SK-N-SH (cell line): ENCODE measurements around the gene SLC10A1. TPM values are rescaled to one million over a fixed set of nuclear protein-coding genes. Genes with fewer than 3 reads are reported as not detected.

Source experiments
- CTCF ChIA-PET: fragments of 300-600, 350-600 bp; formaldehyde crosslinking; extraction: SDS; loops from one replicate; lab custom pipeline; 2021; lab: Yijun Ruan, JAX
- POLR2A ChIA-PET: fragments of 350-600 bp; sonication (Branson Sonifier 250); formaldehyde crosslinking; extraction: SDS; loops from one replicate; lab custom pipeline; 2020; ENCODE audit warnings: antibody characterized with exemption, inconsistent platforms; lab: Yijun Ruan, JAX
- DNase-seq: peaks from one replicate; pipeline ENCODE4 v3.0.0; 2012
- H2AFZ ChIP-seq: fragments of 200-600 bp; sonication (generic); 2 replicates; pipeline ENCODE4 v1.8.1; 2016; ENCODE audit warnings: antibody characterized with exemption, mild to moderate bottlenecking, low read depth
- H3F3A ChIP-seq: fragments of 200-600 bp; sonication (generic); replicated peaks from 2 replicates; pipeline ENCODE3; 2016; ENCODE audit warnings: antibody characterized with exemption, mild to moderate bottlenecking; ENCODE audit not compliant: insufficient read depth
- H3K27ac ChIP-seq, 2 experiments: fragments of 200-500 bp in 1 of 2; fragments of 200-600 bp in 1 of 2; sonication (Bioruptor generic) in 1 of 2; sonication (generic), shearing (Covaris generic) in 1 of 2; 2 replicates each; pipeline versions ENCODE4 v1.5.1 to v1.6.1; 2014 to 2016; ENCODE audit warnings: low read depth in 2 of 2, inconsistent platforms in 1 of 2, low read length in 1 of 2, mild to moderate bottlenecking in 1 of 2, mixed read lengths in 1 of 2
- H3K27me3 ChIP-seq: fragments of 200-600 bp; sonication (generic), shearing (Covaris generic); 2 replicates; pipeline ENCODE4 v1.6.1; 2016; ENCODE audit warnings: mixed run types; ENCODE audit not compliant: insufficient read depth
- H3K36me3 ChIP-seq, 2 experiments: fragments of 200-500 bp in 1 of 2; fragments of 200-600 bp in 1 of 2; sonication (Bioruptor generic) in 1 of 2; sonication (generic) in 1 of 2; replicated peaks in 1 of 2; 2 replicates each; pipeline versions ENCODE3 to v1.5.1; 2014 to 2016; ENCODE audit warnings: low read length in 1 of 2, mild to moderate bottlenecking in 1 of 2; ENCODE audit not compliant: insufficient read depth in 2 of 2, control insufficient read depth in 1 of 2
- H3K4me1 ChIP-seq, 2 experiments: fragments of 200-500 bp in 1 of 2; fragments of 200-600 bp in 1 of 2; sonication (Bioruptor generic) in 1 of 2; sonication (generic), shearing (Covaris generic) in 1 of 2; 2 replicates each; pipeline versions ENCODE4 v1.5.1 to v1.6.1; 2014 to 2016; ENCODE audit warnings: low read depth in 1 of 2, low read length in 1 of 2, mixed run types in 1 of 2; ENCODE audit not compliant: insufficient read depth in 2 of 2, control insufficient read depth in 1 of 2
- H3K4me2 ChIP-seq: fragments of 200-600 bp; sonication (generic), shearing (Covaris generic); 2 replicates; pipeline ENCODE4 v1.6.1; 2017; ENCODE audit warnings: mixed run types
- H3K4me3 ChIP-seq, 2 experiments: fragments of 200-500 bp in 1 of 2; fragments of 200-600 bp in 1 of 2; sonication (Bioruptor generic) in 1 of 2; sonication (generic), shearing (Covaris generic) in 1 of 2; 2 replicates each; pipeline versions ENCODE4 v1.5.1 to v1.8.1; 2014 to 2016; ENCODE audit warnings: low read depth in 2 of 2, inconsistent platforms in 1 of 2, low read length in 1 of 2, mild to moderate bottlenecking in 1 of 2, mixed read lengths in 1 of 2, moderate library complexity in 1 of 2
- H3K79me2 ChIP-seq: fragments of 200-600 bp; sonication (generic); 2 replicates; pipeline ENCODE4 v1.8.1; 2017; ENCODE audit warnings: mild to moderate bottlenecking; ENCODE audit not compliant: insufficient read depth
- H3K9ac ChIP-seq: fragments of 200-600 bp; sonication (generic); 2 replicates; pipeline ENCODE4 v1.6.1; 2017; ENCODE audit warnings: mixed run types
- H3K9me2 ChIP-seq: fragments of 200-600 bp; sonication (generic); 2 replicates; pipeline ENCODE4 v1.6.1; 2017; ENCODE audit warnings: mixed run types
- H3K9me3 ChIP-seq: fragments of 200-600 bp; sonication (generic); 2 replicates; pipeline ENCODE4 v1.6.1; 2017; ENCODE audit warnings: mixed run types, mild to moderate bottlenecking, moderate library complexity
- H4K20me1 ChIP-seq: fragments of 200-600 bp; sonication (generic); 2 replicates; pipeline ENCODE4 v1.6.1; 2017; ENCODE audit warnings: mild to moderate bottlenecking, mixed run types; ENCODE audit not compliant: insufficient read depth
- ELF1 ChIP-seq: IDR thresholded peaks from 2 replicates; pipeline ENCODE4 v1.4.0; 2012
- EP300 ChIP-seq, 2 experiments: IDR thresholded peaks; 2 replicates each; pipeline versions ENCODE4 v1.4.0 to v1.6.1; 2012; ENCODE audit warnings: borderline replicate concordance in 1 of 2, low read depth in 1 of 2, low read length in 1 of 2
- EZH2phosphoT487 ChIP-seq: fragments of 200-600 bp; sonication (generic); IDR thresholded peaks from 2 replicates; pipeline ENCODE4 v1.6.1; 2017; ENCODE audit warnings: low read depth, mixed run types, mild to moderate bottlenecking, antibody characterized with exemption, moderate library complexity, borderline replicate concordance
- NFIC ChIP-seq: IDR thresholded peaks from 2 replicates; pipeline ENCODE4 v1.4.0; 2012; ENCODE audit warnings: borderline replicate concordance
- POLR2AphosphoS5 ChIP-seq: IDR thresholded peaks from 2 replicates; pipeline ENCODE4 v1.6.1; 2012; ENCODE audit warnings: low read depth, low read length
- RAD21 ChIP-seq: IDR thresholded peaks from 2 replicates; pipeline ENCODE4 v1.6.1; 2012; ENCODE audit warnings: mild to moderate bottlenecking, low read length
- RCOR1 ChIP-seq: fragments of 150-350 bp; IDR thresholded peaks from 2 replicates; pipeline ENCODE4 v1.6.1; 2017; ENCODE audit warnings: antibody characterized with exemption, low read length
- REST ChIP-seq: IDR thresholded peaks from 2 replicates; pipeline ENCODE4 v1.6.1; 2012; ENCODE audit warnings: mild to moderate bottlenecking, low read depth, low read length, moderate library complexity
- SIN3A ChIP-seq: IDR thresholded peaks from 2 replicates; pipeline ENCODE4 v1.6.1; 2012; ENCODE audit warnings: low read depth, mild to moderate bottlenecking, low read length, moderate library complexity, borderline replicate concordance
- TCF12 ChIP-seq: IDR thresholded peaks from 2 replicates; pipeline ENCODE4 v1.4.0; 2012
- TEAD4 ChIP-seq: IDR thresholded peaks from 2 replicates; pipeline ENCODE4 v1.4.0; 2012; ENCODE audit warnings: mild to moderate bottlenecking, borderline replicate concordance; ENCODE audit not compliant: insufficient read depth
- ZBTB33 ChIP-seq: IDR thresholded peaks from 2 replicates; pipeline ENCODE4 v1.4.0; 2012; ENCODE audit warnings: low read depth, borderline replicate concordance
- WGBS: methylation state at CpG from one replicate; pipeline ENCODE4 v1.1.6; 2017; ENCODE audit warnings: low lambda C conversion rate; 5-methylcytosine and 5-hydroxymethylcytosine counted together
- polyA plus RNA-seq, 3 experiments: library from polyadenylated mRNA; depleted of rRNA; stranded (reverse); fragments of >200 nt; gene quantifications; 2 replicates each; pipeline ENCODE4 v1.2.3, GENCODE V29; 2012
- TF ChIP-seq, protein P1 (sequence below): IDR thresholded peaks from 2 replicates; pipeline ENCODE4; 2012
- TF ChIP-seq, protein P2 (sequence below): IDR thresholded peaks from 2 replicates; pipeline ENCODE4 v1.4.0; 2012; ENCODE audit warnings: low read depth
- TF ChIP-seq, protein P3 (sequence below): fragments of 150-350 bp; IDR thresholded peaks from 2 replicates; pipeline ENCODE4 v1.6.1; 2016; ENCODE audit warnings: mild to moderate bottlenecking, low read depth, low read length
- TF ChIP-seq, protein P4 (sequence below): IDR thresholded peaks from 2 replicates; pipeline ENCODE4 v1.4.0; 2012; ENCODE audit warnings: low read depth, borderline replicate concordance
- TF ChIP-seq, protein P5 (sequence below): fragments of 200-600 bp; sonication (generic); IDR thresholded peaks from 2 replicates; pipeline ENCODE4 v1.6.1; 2017; ENCODE audit warnings: antibody characterized with exemption, mild to moderate bottlenecking, moderate library complexity

SLC10A1 gene
- polyA plus RNA-seq, 1 of the 3 experiments (the other 2 are of a cell fraction): not detected

- ChIA-PET CTCF (interaction anchor here (1.1 kb wide), 2 partner anchors 9 to 256 kb away, joined by 3 to 4 read pairs; no protein-coding TSS in a partner anchor), POLR2A (no interaction called here)
- Histone ChIP-seq H2AFZ (no peak overlapping the region), H3K79me2 (peaks cover 46% of the 10 kb centered on the region), H3K4me1 (peaks cover 7 to 19% of the 10 kb centered on the region in 2 experiments; a peak in 3 of 4 replicates), H3K36me3 (peaks cover 84 to 89% of the 10 kb centered on the region in 2 experiments), H3F3A (peaks cover 43% of the 10 kb centered on the region), H3K9me3 (no peaks in the 10 kb centered on the region), H3K4me3 (no peak overlapping the region), H3K27ac (no peak overlapping the region), H3K9ac (no peak overlapping the region), H3K27me3 (no peaks in the 10 kb centered on the region), H4K20me1 (peaks cover 37% of the 10 kb centered on the region), H3K4me2 (no peak overlapping the region), H3K9me2 (no peaks in the 10 kb centered on the region)
- TF ChIP-seq RAD21: no peak
- no peak for TF ChIP-seq TCF12
- TF ChIP-seq NFIC: no peak
- TF ChIP-seq, protein P1, sequence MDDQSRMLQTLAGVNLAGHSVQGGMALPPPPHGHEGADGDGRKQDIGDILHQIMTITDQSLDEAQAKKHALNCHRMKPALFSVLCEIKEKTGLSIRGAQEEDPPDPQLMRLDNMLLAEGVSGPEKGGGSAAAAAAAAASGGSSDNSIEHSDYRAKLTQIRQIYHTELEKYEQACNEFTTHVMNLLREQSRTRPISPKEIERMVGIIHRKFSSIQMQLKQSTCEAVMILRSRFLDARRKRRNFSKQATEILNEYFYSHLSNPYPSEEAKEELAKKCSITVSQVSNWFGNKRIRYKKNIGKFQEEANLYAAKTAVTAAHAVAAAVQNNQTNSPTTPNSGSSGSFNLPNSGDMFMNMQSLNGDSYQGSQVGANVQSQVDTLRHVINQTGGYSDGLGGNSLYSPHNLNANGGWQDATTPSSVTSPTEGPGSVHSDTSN: no peak
- TF ChIP-seq RCOR1: no peak
- no peak; the same call in 1 of the 2 replicates for TF ChIP-seq POLR2AphosphoS5
- TF ChIP-seq, protein P2, sequence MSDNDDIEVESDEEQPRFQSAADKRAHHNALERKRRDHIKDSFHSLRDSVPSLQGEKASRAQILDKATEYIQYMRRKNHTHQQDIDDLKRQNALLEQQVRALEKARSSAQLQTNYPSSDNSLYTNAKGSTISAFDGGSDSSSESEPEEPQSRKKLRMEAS: no peak
- TF ChIP-seq ZBTB33: no peak
- TF ChIP-seq, protein P3, sequence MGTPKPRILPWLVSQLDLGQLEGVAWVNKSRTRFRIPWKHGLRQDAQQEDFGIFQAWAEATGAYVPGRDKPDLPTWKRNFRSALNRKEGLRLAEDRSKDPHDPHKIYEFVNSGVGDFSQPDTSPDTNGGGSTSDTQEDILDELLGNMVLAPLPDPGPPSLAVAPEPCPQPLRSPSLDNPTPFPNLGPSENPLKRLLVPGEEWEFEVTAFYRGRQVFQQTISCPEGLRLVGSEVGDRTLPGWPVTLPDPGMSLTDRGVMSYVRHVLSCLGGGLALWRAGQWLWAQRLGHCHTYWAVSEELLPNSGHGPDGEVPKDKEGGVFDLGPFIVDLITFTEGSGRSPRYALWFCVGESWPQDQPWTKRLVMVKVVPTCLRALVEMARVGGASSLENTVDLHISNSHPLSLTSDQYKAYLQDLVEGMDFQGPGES: no peak
- no peak for TF ChIP-seq REST
- TF ChIP-seq EP300 (IDR thresholded peaks at IDR 0.05; ENCODE audit: borderline replicate concordance in 1 of 2, low read depth in 1 of 2, low read length in 1 of 2): no peak
- no peak for TF ChIP-seq ELF1
- no peak for TF ChIP-seq TEAD4
- TF ChIP-seq, protein P4, sequence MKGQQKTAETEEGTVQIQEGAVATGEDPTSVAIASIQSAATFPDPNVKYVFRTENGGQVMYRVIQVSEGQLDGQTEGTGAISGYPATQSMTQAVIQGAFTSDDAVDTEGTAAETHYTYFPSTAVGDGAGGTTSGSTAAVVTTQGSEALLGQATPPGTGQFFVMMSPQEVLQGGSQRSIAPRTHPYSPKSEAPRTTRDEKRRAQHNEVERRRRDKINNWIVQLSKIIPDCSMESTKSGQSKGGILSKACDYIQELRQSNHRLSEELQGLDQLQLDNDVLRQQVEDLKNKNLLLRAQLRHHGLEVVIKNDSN: no peak
- TF ChIP-seq EZH2phosphoT487: no peak
- TF ChIP-seq, protein P5, sequence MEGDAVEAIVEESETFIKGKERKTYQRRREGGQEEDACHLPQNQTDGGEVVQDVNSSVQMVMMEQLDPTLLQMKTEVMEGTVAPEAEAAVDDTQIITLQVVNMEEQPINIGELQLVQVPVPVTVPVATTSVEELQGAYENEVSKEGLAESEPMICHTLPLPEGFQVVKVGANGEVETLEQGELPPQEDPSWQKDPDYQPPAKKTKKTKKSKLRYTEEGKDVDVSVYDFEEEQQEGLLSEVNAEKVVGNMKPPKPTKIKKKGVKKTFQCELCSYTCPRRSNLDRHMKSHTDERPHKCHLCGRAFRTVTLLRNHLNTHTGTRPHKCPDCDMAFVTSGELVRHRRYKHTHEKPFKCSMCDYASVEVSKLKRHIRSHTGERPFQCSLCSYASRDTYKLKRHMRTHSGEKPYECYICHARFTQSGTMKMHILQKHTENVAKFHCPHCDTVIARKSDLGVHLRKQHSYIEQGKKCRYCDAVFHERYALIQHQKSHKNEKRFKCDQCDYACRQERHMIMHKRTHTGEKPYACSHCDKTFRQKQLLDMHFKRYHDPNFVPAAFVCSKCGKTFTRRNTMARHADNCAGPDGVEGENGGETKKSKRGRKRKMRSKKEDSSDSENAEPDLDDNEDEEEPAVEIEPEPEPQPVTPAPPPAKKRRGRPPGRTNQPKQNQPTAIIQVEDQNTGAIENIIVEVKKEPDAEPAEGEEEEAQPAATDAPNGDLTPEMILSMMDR: no peak
- TF ChIP-seq SIN3A: no peak
- DNase-seq: no peak
- WGBS: 96% methylated on average over 11 of the region's 11 CpGs
These were observed 24.7 kb downstream of the SLC10A1 start for GRCh38 chr14:69772082-69773017.
